PC-3 (cell line): ENCODE measurements around the gene SAMD3. TPM values are rescaled to one million over a fixed set of nuclear protein-coding genes. Genes with fewer than 3 reads are reported as not detected.

ENCODE experiments used
- ATAC-seq: fragments of 200-7000 bp; cut with Tn5 transposase; 2 replicates; pipeline ENCODE4 v1.9.1; 2020; ENCODE audit warnings: mild to moderate bottlenecking, moderate library complexity
- BruUV-seq: library from RNA; stranded (reverse); fragments of 400-500 nt; replicated peaks from 2 replicates; lab custom pipeline; 2021; lab: Mats Ljungman, UMichigan
- CTCF ChIA-PET: fragments of 300-600 bp; sonication (Branson Sonifier 250); formaldehyde crosslinking; loops from one replicate; lab custom pipeline; 2022; ENCODE audit warnings: antibody characterized with exemption; lab: Charles Lee
- POLR2A ChIA-PET: fragments of 300-600 bp; sonication (Branson Sonifier 250); formaldehyde crosslinking; loops from one replicate; lab custom pipeline; 2022; ENCODE audit warnings: antibody characterized with exemption; ENCODE audit not compliant: unreplicated experiment; lab: Charles Lee
- DNase-seq: peaks from one replicate; pipeline ENCODE4 v3.0.0-alpha.2; 2015
- H2AFZ ChIP-seq: fragments of 300-600 bp; sonication (generic); 2 replicates; pipeline ENCODE4 v1.6.0; 2016; ENCODE audit warnings: antibody characterized with exemption, low read length
- H3F3A ChIP-seq: fragments of 300-600 bp; sonication (generic); one replicate; pipeline ENCODE4 v1.6.0; 2017; ENCODE audit warnings: antibody characterized with exemption, low read length, control low read depth, mild to moderate bottlenecking; ENCODE audit not compliant: unreplicated experiment
- H3K27ac ChIP-seq: fragments of 300-600 bp; sonication (generic); 2 replicates; pipeline ENCODE4 v1.5.1; 2016; ENCODE audit warnings: mild to moderate bottlenecking, low read length
- H3K27me3 ChIP-seq: fragments of 300-600 bp; sonication (generic); 2 replicates; pipeline ENCODE4 v1.6.1; 2016; ENCODE audit warnings: low read length, mixed read lengths
- H3K36me3 ChIP-seq: fragments of 300-600 bp; sonication (generic); 2 replicates; pipeline ENCODE4 v1.6.1; 2016; ENCODE audit warnings: low read depth, mixed run types, low read length, mixed read lengths
- H3K4me1 ChIP-seq: fragments of 300-600 bp; sonication (generic); 2 replicates; pipeline ENCODE4 v1.5.1; 2016; ENCODE audit warnings: low read length; ENCODE audit not compliant: insufficient read depth
- H3K4me2 ChIP-seq: fragments of 300-600 bp; sonication (generic); 2 replicates; pipeline ENCODE4 v1.6.0; 2016; ENCODE audit warnings: low read length
- H3K4me3 ChIP-seq: fragments of 300-600 bp; sonication (generic); 2 replicates; pipeline ENCODE4 v1.5.1; 2016; ENCODE audit warnings: mild to moderate bottlenecking, low read length, mixed read lengths
- H3K79me2 ChIP-seq: fragments of 300-600 bp; sonication (generic); 2 replicates; pipeline ENCODE4 v1.6.1; 2017; ENCODE audit warnings: low read length, mixed read lengths
- H3K9ac ChIP-seq: fragments of 300-600 bp; sonication (generic); 2 replicates; pipeline ENCODE4 v1.6.0; 2016; ENCODE audit warnings: mild to moderate bottlenecking, low read length
- H3K9me2 ChIP-seq: fragments of 300-600 bp; sonication (generic); replicated peaks from 2 replicates; pipeline ENCODE4 v1.6.1; 2016; ENCODE audit warnings: mixed run types, low read length, mixed read lengths
- H3K9me3 ChIP-seq: fragments of 300-600 bp; sonication (generic); 2 replicates; pipeline ENCODE4 v1.6.1; 2016; ENCODE audit warnings: low read length, mixed read lengths
- H4K20me1 ChIP-seq: fragments of 300-600 bp; sonication (generic); 2 replicates; pipeline ENCODE4 v1.6.1; 2016; ENCODE audit warnings: low read length, mixed read lengths
- EZH2 ChIP-seq: fragments of 300-600 bp; sonication (generic); IDR thresholded peaks from one replicate; pipeline ENCODE4 v1.6.1; 2017; ENCODE audit warnings: antibody characterized with exemption, mild to moderate bottlenecking, low read length; ENCODE audit not compliant: unreplicated experiment
- EZH2phosphoT487 ChIP-seq: fragments of 300-600 bp; sonication (generic); IDR thresholded peaks from 2 replicates; pipeline ENCODE4 v1.6.1; 2018; ENCODE audit warnings: mild to moderate bottlenecking, antibody characterized with exemption, low read length, borderline replicate concordance
- intact Hi-C: fragments of 100-400 bp; cut with micrococcal nuclease; formaldehyde crosslinking; loops from 2 replicates; pipeline ENCODE4 v1.9.0; 2023
- total RNA-seq: library from RNA; depleted of rRNA; stranded (reverse); fragments of >200 nt; gene quantifications from 2 replicates; pipeline ENCODE4 v1.2.3, GENCODE V29; 2014
- TF ChIP-seq, protein P1 (sequence below): fragments of 300-600 bp; sonication (generic); conservative IDR thresholded peaks from 2 replicates; pipeline ENCODE4 v1.5.1; 2017; ENCODE audit warnings: antibody characterized with exemption, low read depth, mild to moderate bottlenecking, low read length

Gene SAMD3
- total RNA-seq, 1 experiment from 2014 or later: not detected

DNA sequence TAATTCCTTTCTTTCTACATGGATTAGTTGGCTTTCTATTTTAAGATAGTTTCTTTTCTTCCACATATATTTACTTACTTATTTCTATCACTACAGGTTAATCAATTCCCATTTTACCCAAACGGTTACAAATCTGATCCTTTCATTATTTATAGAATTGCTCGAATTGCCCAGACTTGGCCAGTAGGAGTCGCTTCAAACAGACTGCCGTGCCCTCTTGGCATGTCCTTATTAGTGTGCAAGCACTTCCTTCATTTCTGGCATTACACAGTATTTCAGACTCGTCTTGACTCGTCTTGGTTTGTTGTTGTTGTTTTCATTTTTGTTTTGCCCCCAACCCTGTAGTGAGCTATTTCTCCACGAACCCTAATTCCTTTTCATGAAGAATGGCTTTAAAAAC lies 74.6 kb downstream of the SAMD3 start:
- ChIA-PET CTCF (no interaction called here), POLR2A (no interaction called here)
- no peaks in the 10 kb centered on the region for H3K79me2 ChIP-seq
- TF ChIP-seq, protein P1, sequence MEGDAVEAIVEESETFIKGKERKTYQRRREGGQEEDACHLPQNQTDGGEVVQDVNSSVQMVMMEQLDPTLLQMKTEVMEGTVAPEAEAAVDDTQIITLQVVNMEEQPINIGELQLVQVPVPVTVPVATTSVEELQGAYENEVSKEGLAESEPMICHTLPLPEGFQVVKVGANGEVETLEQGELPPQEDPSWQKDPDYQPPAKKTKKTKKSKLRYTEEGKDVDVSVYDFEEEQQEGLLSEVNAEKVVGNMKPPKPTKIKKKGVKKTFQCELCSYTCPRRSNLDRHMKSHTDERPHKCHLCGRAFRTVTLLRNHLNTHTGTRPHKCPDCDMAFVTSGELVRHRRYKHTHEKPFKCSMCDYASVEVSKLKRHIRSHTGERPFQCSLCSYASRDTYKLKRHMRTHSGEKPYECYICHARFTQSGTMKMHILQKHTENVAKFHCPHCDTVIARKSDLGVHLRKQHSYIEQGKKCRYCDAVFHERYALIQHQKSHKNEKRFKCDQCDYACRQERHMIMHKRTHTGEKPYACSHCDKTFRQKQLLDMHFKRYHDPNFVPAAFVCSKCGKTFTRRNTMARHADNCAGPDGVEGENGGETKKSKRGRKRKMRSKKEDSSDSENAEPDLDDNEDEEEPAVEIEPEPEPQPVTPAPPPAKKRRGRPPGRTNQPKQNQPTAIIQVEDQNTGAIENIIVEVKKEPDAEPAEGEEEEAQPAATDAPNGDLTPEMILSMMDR: peak; percentile 41
- no peak for TF ChIP-seq EZH2phosphoT487
- H2AFZ ChIP-seq: no peak overlapping the region
- H3K9me2 ChIP-seq: no peaks in the 10 kb centered on the region
- BruUV-seq: no TSS peak
- DNase-seq: peak; percentile 3
- no peaks in the 10 kb centered on the region for H3K9me3 ChIP-seq
- H3K4me2 ChIP-seq: no peak overlapping the region
- no peaks in the 10 kb centered on the region for H3K27me3 ChIP-seq
- H3K4me3 ChIP-seq: no peak overlapping the region
- H3K27ac ChIP-seq: no peak overlapping the region
- H3K36me3 ChIP-seq: no peaks in the 10 kb centered on the region
- H3K4me1 ChIP-seq: no peaks in the 10 kb centered on the region
- intact Hi-C loops: no loop called here
- no peaks in the 10 kb centered on the region for H3F3A ChIP-seq
- H4K20me1 ChIP-seq: no peaks in the 10 kb centered on the region
- ATAC-seq: no peak
- no peak overlapping the region for H3K9ac ChIP-seq

- CTCF ChIA-PET: no interaction called here
- BruUV-seq: no TSS peak
- no peaks in the 10 kb centered on the region for H3K36me3 ChIP-seq
Measured at GRCh38 chr6:130147111-130147510, 75.6 kb downstream of the SAMD3 start.

GRCh38 chr6:130143709-130144108 lies 79.0 kb downstream of the SAMD3 start:
- ATAC-seq (no peak), DNase-seq (no peak)
- Histone ChIP-seq H3K36me3 (no peaks in the 10 kb centered on the region), H3K9ac (no peak overlapping the region), H3K9me3 (no peaks in the 10 kb centered on the region), H2AFZ (no peak overlapping the region), H3K27ac (no peak overlapping the region), H3F3A (no peaks in the 10 kb centered on the region), H3K79me2 (no peaks in the 10 kb centered on the region), H4K20me1 (no peaks in the 10 kb centered on the region), H3K4me3 (no peak overlapping the region), H3K4me1 (no peaks in the 10 kb centered on the region), H3K9me2 (no peaks in the 10 kb centered on the region), H3K4me2 (no peak overlapping the region), H3K27me3 (no peaks in the 10 kb centered on the region)
- BruUV-seq: no TSS peak
- ChIA-PET CTCF (no interaction called here), POLR2A (no interaction called here)
- no peak for TF ChIP-seq EZH2phosphoT487
- TF ChIP-seq EZH2: no peak
- TF ChIP-seq, protein P1: no peak
- intact Hi-C loops: no loop called here

More at GRCh38 chr6:130147111-130147510, 75.6 kb downstream of the SAMD3 start:
- POLR2A ChIA-PET: no interaction called here
- Histone ChIP-seq H3K4me1 (no peaks in the 10 kb centered on the region), H4K20me1 (no peaks in the 10 kb centered on the region), H3K9ac (no peak overlapping the region), H3K27me3 (no peaks in the 10 kb centered on the region), H3K27ac (no peak overlapping the region), H3K79me2 (no peaks in the 10 kb centered on the region), H3K4me3 (no peak overlapping the region), H3K9me3 (no peaks in the 10 kb centered on the region), H2AFZ (no peak overlapping the region), H3K4me2 (no peak overlapping the region), H3F3A (no peaks in the 10 kb centered on the region), H3K9me2 (no peaks in the 10 kb centered on the region)
- no peak for TF ChIP-seq EZH2
- TF ChIP-seq, protein P1: no peak
- no peak for TF ChIP-seq EZH2phosphoT487
- no peak for ATAC-seq
- DNase-seq: no peak
- intact Hi-C loops: no loop called here
